Stimulated activated CD8-positive, alpha-beta memory T cell treated with anti-CD3 and anti-CD28 coated beads, Interleukin-7, amount 100 ng/mL, for 4 hours (primary cell): ENCODE measurements around the gene CPNE5.
"Not testable (repeated sequence)": the region's sequence is repeated elsewhere in the genome, so short reads cannot be mapped to it uniquely, and the experiment has no call there.

ENCODE experiments used
- DNase-seq, 2 donors: peaks; one replicate each; pipeline ENCODE4 v3.0.0-alpha.2; 2020; ENCODE audit warnings: low read depth in 2 of 2

The CPNE5 gene

DNA sequence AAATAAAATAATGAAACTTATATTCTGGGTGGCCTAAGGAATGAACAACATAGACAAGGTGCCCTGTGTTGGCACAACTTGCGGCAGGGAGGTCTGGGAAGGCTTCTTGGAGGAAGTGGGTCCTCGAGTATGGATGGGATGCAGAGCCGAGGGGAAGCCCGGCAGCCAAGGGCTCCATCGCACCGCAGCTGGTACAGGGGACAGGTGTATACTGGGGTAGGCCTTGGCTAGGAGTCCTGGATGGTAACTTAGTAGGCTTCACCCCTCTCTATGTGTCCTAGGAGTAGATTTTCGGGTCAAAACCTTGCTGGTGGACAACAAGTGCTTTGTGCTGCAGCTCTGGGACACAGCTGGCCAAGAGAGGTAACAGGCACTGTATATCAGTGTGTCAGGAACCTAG lies 113.7 kb downstream of the CPNE5 start:
- DNase-seq, result no peak

- peak in 1 of 2 donors; percentile 26 for DNase-seq
Observed at GRCh38 chr6:36724514-36725390, 114.5 kb downstream of the CPNE5 start.

- not testable (repeated sequence) for DNase-seq
Observed at GRCh38 chr6:36723992-36724391, 115.3 kb downstream of the CPNE5 start.

- no peak for DNase-seq
Observed at GRCh38 chr6:36722879-36723278, 116.4 kb downstream of the CPNE5 start.

- no peak for DNase-seq
Observed at GRCh38 chr6:36722365-36722764, 116.9 kb downstream of the CPNE5 start.

DNA sequence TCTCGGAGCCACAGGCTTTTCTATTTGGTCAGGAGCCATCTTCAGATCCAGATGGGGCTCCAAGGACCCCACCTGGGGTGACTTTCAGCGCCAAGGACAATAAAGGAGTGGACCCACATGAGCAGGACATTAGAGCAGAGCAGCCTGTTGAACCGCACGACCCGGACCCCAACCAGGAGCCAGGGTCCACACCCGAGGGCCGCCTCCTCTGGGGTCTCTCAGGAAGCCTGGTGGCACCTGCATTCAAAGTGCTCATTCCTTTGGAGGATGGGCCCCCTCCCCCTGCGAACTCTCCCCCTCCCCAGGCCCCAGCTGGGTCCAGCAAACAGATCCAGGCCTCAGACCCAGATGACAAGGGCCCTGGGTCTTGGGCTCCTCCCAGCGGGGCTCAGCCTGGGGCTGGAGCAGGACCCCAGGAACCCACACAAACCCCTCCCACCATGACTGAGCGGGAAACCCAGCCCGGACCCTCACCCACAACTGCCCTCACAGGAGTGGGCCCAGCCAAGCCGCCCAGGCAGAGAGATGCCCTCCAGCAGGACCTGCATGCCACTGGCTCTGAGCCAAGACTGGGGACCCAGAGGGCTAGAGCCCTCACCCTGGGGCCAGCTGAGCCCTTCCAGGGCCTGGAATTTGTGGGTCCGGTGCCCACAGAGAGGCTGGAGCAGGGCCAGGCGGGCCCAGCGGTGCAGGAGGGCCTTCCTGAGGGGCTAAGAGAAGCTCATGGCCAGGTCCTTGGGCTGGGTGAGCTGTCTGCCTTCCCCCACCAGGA lies 117.7 kb downstream of the CPNE5 start:
- no peak for DNase-seq

DNA sequence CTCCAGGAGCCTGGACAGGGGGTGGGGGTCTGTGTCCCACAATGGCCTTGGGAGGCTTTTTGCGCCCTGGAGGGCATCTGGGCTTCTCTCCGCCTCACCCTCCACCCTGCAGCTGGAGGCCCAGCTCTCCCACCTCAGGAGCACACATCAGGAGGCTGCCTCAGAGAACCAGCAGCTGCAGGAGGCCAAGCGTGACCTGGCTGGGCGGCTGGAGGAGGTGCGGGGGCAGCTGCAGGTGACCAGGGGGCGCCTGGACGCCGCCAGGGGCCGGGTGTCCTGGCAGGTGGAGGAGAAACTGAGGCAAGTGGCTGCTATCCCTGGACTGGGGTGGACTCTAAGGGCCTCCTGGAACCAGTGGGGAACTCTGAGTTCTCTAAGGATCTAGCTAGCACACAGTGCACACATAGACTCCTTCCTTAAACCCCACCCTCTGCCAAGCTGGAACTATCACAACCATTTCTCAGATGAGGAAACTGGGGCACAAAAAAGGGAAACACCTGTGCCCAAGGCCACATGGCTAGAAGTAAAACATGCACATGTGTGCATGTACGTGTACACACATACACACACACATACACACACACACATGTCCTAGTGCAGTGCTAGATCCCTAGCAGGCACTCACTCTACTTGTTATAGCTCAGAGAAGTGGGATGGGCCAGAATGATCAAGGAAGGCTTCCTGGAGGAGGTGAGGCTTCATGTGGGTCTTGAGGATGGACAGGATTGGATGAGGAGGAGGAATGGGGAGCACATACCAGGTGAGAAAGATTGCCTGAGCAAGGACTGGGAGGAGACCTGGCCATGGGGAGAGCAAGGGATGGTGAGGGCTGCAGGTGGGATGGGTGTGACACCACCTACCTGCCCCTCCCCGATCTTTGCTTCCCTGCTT lies 118.7 kb downstream of the CPNE5 start:
- no peak for DNase-seq

DNA sequence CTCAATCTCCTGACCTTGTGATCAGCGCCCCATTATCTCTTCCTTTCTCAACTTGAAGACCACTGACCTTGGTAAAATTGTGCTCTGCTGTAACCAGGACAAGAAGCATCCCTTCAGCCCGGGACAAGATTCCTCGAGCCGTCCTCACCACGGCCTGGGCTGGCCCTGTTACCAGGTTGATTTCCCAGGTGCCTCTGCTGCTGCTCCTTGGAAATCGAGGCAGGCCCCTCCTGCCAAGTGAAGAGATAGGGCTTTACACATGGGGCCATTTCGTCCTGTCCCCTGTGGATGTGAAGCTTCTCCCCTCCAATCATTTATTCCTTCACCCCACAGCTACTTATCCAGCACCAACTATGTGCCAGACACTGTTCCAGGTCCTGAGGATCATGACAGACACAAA lies 120.1 kb downstream of the CPNE5 start:
- no peak for DNase-seq

DNA sequence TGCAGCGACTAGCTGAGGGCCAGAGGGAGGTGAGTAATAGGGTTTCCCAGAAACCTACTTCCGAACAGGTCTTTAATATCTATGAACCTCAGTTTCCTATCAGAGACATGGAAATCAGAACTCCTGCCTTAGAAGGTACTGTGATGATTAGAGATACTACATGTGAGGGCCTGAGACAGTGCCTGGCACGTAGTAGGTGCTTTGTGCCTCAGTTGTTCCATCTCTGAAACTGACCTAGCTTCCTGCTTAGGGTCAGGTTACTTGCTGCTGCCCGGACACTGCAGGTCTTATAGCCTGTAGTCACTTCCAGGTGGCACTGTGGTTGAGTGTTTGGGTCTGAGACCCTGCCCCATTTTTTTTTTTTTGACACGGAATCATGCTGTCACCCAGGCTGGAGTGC lies 120.7 kb downstream of the CPNE5 start:
- DNase-seq, result no peak

DNA sequence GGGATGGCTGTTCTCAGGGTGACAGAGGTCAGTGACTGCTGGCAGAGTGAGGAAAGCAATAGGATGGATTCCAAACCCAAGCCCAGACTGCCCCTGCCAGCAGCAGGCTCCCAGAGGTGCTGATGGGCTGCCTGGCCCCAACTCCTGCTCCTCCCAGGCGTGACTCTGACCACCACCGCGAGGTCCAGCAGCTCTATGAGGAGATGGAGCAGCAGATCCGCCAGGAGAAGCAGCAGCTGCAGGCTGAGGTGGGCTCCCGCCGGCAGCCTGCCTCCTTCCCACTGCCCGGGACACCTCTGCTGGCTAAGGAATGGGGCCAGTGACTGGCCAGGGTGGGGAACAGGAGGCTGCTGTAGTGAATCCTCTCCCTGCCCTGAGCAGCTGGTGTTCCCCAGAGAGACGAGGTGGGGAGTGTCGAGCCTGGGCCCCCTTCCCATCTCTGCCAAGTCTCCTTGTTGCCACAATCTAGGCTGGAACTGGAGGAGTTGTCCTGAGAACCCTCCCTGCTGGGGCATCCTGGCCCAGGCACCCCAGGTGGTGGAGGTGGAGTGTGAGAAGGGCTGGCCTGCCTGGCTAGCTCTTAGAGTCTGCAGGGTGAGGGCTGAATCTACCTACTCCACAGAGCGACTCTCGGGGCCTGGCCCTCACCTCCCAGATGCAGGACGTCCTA lies 121.2 kb downstream of the CPNE5 start:
- DNase-seq, result no peak

DNA sequence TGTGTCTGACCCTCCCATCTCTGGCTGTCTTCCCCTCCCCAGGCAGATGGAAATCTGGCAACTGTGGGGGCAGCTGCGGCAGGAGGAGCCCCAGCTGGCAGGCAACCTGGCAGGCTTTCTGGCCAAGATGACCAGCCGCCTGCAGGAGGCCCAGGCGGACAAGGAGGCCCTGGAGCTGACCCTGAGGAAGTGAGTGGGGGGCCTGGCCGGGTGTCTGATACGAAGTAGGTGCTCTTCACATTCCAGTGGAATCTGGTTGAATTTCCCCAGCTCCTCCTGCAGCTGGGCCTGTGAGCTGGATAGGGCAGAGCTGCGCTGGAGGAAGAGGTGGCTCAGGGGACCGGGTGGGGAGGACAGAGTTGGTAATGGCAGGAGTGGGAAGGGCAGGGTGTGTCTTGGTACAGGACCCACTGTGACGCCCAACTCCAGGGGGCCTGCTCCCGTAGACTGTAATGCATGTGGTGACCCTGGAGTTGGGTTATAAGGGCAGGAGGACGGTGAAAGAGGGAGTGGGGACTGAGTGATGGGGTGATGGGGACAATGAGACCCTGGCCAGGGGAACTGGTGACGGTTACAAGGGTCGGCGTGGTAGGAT lies 121.9 kb downstream of the CPNE5 start:
- no peak for DNase-seq

- no peak for DNase-seq
Observed at GRCh38 chr6:36716476-36717093, 122.7 kb downstream of the CPNE5 start.

DNA sequence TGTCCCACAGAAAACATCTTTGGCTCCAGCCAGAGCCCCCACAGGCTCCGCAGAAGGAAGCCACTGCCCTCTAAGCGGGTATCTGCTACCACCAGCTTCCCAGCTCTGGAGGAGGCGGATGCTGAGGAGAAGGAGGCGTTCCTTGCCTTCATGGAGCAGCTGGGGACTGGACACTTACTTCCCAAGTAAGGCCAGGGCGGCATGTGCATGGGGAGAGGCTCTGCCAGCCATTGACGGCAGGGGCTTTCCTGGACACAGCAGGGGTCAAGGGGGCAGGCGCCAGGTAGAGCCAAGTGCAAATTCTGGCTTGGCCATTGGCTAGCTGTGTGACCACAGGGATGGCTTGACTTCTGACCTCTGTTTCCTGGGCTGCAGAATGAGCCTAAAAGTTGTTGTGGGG lies 123.8 kb downstream of the CPNE5 start:
- no peak for DNase-seq

DNA sequence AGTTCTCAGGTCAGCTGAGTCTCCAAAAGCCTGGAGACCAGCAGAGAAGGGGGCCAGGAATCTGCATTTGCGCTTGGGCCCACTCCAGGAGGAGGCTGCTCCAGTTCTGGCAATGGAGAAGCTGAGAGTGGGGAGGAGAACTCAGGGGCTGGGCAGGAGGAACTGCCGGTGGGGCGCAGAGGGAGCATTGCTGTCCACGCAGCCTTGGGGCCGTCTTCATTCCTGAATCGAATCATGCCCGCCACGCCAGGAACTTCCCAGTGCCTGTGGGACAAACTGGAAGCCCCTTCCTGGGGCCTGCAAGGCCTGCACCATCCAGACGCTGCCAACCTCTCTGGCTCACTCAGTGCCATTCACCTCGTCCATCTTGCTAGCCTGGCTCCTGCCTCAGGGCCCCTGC lies 124.7 kb downstream of the CPNE5 start:
- no peak for DNase-seq

DNA sequence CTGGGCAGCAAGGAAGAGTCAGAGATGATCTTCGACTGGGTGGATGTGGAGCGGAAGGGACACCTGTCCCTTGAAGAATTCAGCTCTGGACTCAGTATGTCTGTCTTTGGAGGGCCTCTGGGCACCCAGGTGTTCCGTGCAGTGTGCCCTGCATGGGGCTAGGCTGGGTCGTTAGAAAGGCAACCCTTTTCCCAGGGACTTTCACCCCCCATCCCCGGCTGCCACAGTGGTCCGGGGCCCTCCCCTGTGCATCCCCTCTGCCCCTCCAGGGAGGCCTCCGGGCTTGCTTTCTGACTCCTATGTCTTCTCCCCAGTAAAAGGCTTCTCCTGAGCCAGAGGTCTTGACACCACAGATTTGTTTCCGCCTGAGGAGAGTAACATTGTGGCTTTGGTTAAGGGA lies 125.4 kb downstream of the CPNE5 start:
- no peak for DNase-seq

DNA sequence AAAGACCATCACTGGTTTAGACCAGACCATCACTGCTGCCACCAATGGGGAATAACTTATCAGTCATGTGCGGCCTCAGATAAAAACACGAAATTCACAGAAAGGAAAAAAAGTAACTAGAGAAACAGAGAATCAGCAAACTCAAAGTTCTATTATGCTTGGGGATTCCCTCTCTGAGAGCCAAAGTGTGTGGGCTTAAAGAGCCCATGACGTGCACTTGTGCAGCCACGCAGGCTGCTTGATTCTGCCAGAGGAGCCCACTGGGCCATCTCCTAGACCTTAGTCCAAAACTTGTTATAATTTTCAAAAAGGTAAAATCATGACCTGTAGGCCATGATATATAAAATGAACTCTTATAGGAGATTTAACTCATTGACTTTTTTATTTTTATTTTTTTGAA lies 126.4 kb downstream of the CPNE5 start:
- no peak for DNase-seq

- no peak for DNase-seq
Observed at GRCh38 chr6:36706339-36706738, 132.9 kb downstream of the CPNE5 start.

GRCh38 chr6:36704961-36705577 lies 134.2 kb downstream of the CPNE5 start:
- not testable (repeated sequence) for DNase-seq

DNA sequence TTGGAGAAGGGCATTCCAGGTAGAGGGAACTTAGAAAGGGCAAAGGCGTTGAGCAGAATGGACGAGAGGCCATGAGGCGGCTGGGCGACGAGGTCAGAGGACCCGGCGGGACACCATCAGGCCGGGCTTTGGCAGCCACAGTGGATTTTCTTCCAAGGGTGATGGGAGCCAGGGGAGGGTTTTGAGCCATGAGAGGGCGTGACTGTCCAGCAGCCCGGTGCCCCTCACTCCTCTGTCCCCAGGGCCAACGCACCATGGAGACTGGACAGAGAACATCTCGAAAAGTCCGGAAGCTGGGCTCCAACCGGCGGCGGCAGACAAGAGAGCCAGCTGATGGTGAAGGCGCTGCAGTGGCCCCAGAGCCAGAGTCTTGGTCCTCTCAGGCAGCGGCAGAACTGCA lies 135.3 kb downstream of the CPNE5 start:
- DNase-seq, result no peak

- DNase-seq, result no peak
Observed at GRCh38 chr6:36703081-36703606, 136.1 kb downstream of the CPNE5 start.
